Ovary (tissue), 3 donors: Measurements from ENCODE around the gene NLRC4.

ENCODE experiments used
- EP300 ChIP-seq: sonication (generic); formaldehyde crosslinking; IDR thresholded peaks from one replicate; pipeline ENCODE4 v1.6.1; 2017; ENCODE audit warnings: antibody characterized with exemption
- POLR2A ChIP-seq: fragments of 450-650 bp; IDR thresholded peaks from one replicate; pipeline ENCODE4 v1.6.1; 2017; ENCODE audit warnings: antibody characterized with exemption, mild to moderate bottlenecking, moderate library complexity
- TF ChIP-seq, protein P1 (sequence below), 3 donors: fragments of 450-650 bp in 2 of 3; fragments of 200-600 bp in 1 of 3; IDR thresholded peaks; one replicate each; pipeline versions ENCODE4 v1.5.1 to v1.8.0; 2016 to 2022; ENCODE audit warnings: antibody characterized with exemption in 3 of 3, mild to moderate bottlenecking in 1 of 3
- donor health status: DM: no; HTN: no; CAD: no.

DNA sequence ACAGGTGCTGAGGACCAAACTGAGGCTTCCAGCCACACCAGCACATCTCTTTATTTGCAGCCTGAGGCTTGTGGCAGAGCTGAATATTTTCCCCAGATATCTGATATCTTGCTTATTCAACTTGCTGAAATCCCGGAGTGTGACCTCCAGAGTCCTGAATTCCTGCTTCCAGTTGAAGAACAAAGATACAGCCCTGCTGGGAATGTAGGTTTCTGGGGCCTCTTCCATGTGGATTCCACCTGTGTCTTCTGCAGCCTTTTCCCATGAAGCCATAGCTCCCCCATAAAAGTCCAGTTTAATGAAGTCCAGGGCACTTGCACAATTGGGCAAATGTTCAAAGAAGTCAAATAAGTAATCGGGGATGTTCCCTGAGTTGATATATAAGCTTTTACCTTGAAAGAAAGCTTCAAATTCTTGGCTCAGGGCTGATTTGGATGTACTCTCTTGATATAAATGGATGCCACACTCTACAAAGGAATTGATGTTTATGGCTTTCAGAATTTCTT lies 14.9 kb downstream of the NLRC4 start:
- TF ChIP-seq EP300 (no peak), POLR2A (no peak)
- TF ChIP-seq, protein P1, sequence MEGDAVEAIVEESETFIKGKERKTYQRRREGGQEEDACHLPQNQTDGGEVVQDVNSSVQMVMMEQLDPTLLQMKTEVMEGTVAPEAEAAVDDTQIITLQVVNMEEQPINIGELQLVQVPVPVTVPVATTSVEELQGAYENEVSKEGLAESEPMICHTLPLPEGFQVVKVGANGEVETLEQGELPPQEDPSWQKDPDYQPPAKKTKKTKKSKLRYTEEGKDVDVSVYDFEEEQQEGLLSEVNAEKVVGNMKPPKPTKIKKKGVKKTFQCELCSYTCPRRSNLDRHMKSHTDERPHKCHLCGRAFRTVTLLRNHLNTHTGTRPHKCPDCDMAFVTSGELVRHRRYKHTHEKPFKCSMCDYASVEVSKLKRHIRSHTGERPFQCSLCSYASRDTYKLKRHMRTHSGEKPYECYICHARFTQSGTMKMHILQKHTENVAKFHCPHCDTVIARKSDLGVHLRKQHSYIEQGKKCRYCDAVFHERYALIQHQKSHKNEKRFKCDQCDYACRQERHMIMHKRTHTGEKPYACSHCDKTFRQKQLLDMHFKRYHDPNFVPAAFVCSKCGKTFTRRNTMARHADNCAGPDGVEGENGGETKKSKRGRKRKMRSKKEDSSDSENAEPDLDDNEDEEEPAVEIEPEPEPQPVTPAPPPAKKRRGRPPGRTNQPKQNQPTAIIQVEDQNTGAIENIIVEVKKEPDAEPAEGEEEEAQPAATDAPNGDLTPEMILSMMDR (IDR thresholded peaks at IDR 0.05) = no peak
